GM18502 (cell line): ENCODE measurements around the gene ZNRD2.

Source experiments
- ATAC-seq: cut with Tn5 transposase; IDR thresholded peaks from one replicate; pipeline ENCODE4 v1.9.1; 2021; ENCODE audit warnings: mild to moderate bottlenecking; ENCODE audit not compliant: unreplicated experiment, poor library complexity

The ZNRD2 gene

DNA sequence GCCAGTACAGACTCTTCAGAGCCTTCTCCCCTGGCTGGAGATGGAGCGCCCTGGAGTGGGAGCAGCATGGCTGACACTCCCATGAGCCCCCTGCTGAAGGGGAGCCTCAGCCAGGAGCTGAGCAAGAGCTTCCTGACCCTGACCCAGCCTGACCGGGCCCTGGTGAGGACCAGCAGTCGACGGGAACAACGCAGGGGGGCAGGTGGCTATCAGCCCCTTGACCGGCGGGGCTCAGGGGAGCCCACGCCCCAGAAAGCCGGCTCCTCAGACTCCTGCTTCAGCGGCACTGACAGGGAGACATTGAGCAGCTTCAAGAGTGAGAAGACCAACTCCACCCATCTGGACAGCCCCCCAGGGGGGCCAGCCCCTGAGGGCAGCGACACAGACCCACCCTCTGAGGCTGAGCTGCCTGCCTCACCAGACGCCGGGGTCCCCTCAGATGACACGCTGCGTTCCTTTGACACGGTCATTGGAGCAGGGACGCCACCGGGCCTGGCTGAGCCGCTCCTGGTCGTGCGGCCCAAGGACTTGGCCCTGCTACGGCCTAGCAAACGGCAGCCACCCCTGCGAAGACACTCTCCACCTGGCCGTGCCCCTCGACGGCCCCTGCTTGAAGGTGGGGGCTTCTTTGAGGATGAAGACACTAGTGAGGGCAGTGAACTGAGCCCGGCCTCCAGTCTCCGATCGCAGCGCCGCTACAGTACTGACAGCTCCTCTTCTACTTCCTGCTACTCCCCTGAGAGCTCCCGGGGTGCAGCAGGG is 47.9 kb downstream of the ZNRD2 start:
- no peak for ATAC-seq

DNA sequence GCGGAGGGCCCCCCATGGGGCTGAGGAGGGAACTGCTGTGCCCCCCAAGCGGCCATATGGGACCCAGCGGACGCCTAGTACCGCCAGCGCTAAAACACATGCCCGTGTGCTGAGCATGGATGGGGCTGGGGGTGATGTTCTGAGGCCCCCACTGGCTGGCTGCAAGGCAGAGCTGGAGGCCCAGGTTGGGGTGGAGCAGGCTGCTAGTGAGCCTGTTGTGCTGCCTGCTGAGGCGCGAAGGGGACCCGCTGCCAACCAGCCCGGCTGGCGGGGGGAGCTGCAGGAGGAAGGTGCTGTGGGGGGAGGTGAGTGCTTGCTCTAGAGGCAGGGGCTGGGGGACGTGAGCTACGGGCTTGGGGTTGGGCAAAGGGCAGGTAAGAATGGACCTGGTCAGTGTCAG is 48.5 kb downstream of the ZNRD2 start:
- no peak for ATAC-seq

- no peak for ATAC-seq
Measured at GRCh38 chr11:65619281-65619928, 49.1 kb downstream of the ZNRD2 start.

DNA sequence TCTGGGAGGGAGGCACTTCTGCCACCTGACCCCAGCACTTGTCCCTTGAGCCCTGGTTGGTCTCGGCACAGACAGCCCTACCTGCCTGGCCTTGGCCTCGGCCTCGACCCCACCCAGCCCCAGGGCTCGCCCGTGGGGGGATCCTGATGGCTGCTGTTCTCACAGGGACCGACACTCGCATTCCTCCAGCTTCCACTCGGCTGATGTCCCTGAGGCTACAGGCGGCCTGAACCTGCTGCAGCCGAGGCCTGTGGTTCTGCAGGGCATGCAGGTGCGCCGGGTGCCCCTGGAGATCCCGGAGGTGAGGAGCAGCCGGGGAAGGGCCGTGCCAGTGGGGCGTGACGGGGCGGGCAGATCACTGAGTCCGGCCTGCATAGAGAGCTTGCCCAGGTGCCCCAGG is 50.4 kb downstream of the ZNRD2 start:
- no peak for ATAC-seq

- ATAC-seq = no peak
Measured at GRCh38 chr11:65621460-65621859, 51.2 kb downstream of the ZNRD2 start.
